Panc1 (cell line): ENCODE results near the gene ASXL3. TPM values are rescaled to one million over a fixed set of nuclear protein-coding genes. Genes with fewer than 3 reads are reported as not detected.

Experiments
- ATAC-seq: fragments of 200-7000 bp; cut with Tn5 transposase; 2 replicates; pipeline ENCODE4 v1.9.1; 2020; ENCODE audit warnings: mild to moderate bottlenecking, moderate library complexity
- BruUV-seq: library from RNA; stranded (reverse); fragments of 400-500 nt; replicated peaks from 2 replicates; lab custom pipeline; 2021; lab: Mats Ljungman, UMichigan
- CTCF ChIA-PET: fragments of 300-600 bp; sonication (Branson Sonifier 250); formaldehyde crosslinking; loops from one replicate; lab custom pipeline; 2022; ENCODE audit warnings: antibody characterized with exemption; lab: Charles Lee
- POLR2A ChIA-PET: fragments of 300-600 bp; sonication (Branson Sonifier 250); formaldehyde crosslinking; loops from one replicate; lab custom pipeline; 2022; ENCODE audit warnings: antibody characterized with exemption; lab: Charles Lee
- DNase-seq: peaks from one replicate; pipeline ENCODE4 v3.0.0-alpha.2; 2010; ENCODE audit warnings: low read depth, low spot score
- H3K27ac ChIP-seq: 2 replicates; pipeline ENCODE4 v1.5.1; 2011; ENCODE audit warnings: mild to moderate bottlenecking, low read length, inconsistent platforms
- H3K27me3 ChIP-seq: fragments of 200-500 bp; sonication (Bioruptor generic); 2 replicates; pipeline ENCODE4 v1.6.0; 2014; ENCODE audit warnings: low read length, inconsistent platforms; ENCODE audit not compliant: control insufficient read depth, insufficient read depth
- H3K36me3 ChIP-seq: fragments of 200-500 bp; sonication (Bioruptor generic); 2 replicates; pipeline ENCODE4 v1.5.1; 2014; ENCODE audit warnings: inconsistent platforms, mild to moderate bottlenecking, low read length, moderate library complexity; ENCODE audit not compliant: control insufficient read depth, insufficient read depth
- H3K4me1 ChIP-seq: 2 replicates; pipeline ENCODE4 v1.5.1; 2011; ENCODE audit warnings: inconsistent platforms, mild to moderate bottlenecking, low read length, moderate library complexity; ENCODE audit not compliant: control insufficient read depth, insufficient read depth
- H3K4me3 ChIP-seq, 2 experiments: 2 replicates each; pipeline ENCODE4 v1.5.1; 2011 to 2012; ENCODE audit warnings: low read depth in 2 of 2, low read length in 2 of 2, mild to moderate bottlenecking in 2 of 2, inconsistent platforms in 1 of 2, moderate library complexity in 1 of 2
- H3K9me3 ChIP-seq: fragments of 200-500 bp; sonication (Bioruptor generic); 2 replicates; pipeline ENCODE4 v1.5.1; 2014; ENCODE audit warnings: low read depth, mild to moderate bottlenecking, inconsistent platforms, low read length, moderate library complexity; ENCODE audit not compliant: control insufficient read depth, insufficient read depth
- CTCF ChIP-seq: fragments of 450-650 bp; IDR thresholded peaks from 2 replicates; pipeline ENCODE4 v1.5.1; 2017; ENCODE audit warnings: mild to moderate bottlenecking
- POLR2AphosphoS5 ChIP-seq: IDR thresholded peaks from 2 replicates; pipeline ENCODE4 v1.6.1; 2012; ENCODE audit warnings: mild to moderate bottlenecking, low read depth, low read length, moderate library complexity
- SIN3A ChIP-seq: IDR thresholded peaks from 2 replicates; pipeline ENCODE4 v1.6.1; 2012; ENCODE audit warnings: low read depth, mild to moderate bottlenecking, low read length, moderate library complexity, borderline replicate concordance; ENCODE audit not compliant: insufficient read depth
- TCF7L2 ChIP-seq: IDR thresholded peaks from 2 replicates; pipeline ENCODE4 v1.6.1; 2011; ENCODE audit warnings: mild to moderate bottlenecking, low read depth, low read length, inconsistent platforms
- in situ Hi-C: cut with HindIII; loops from 2 replicates; pipeline ENCODE4 v1.10.0; 2016; ENCODE audit warnings: low sequenced_read_pairs, low pct_unique_long_range_greater_than_20kb
- intact Hi-C: fragments of 100-400 bp; cut with micrococcal nuclease; formaldehyde crosslinking; loops from one replicate; pipeline ENCODE4 v1.10.0; 2022; ENCODE audit not compliant: unreplicated experiment
- total RNA-seq: library from RNA; stranded (reverse); gene quantifications from one replicate; pipeline ENCODE4 v1.2.1, GENCODE V29; 2021; ENCODE audit not compliant: unreplicated experiment
- TF ChIP-seq, protein P1 (sequence below), 2 experiments: IDR thresholded peaks; 2 replicates each; pipeline ENCODE4 v1.6.1; 2011 to 2012; ENCODE audit warnings: low read depth in 2 of 2, control low read depth in 1 of 2, low read length in 1 of 2, mild to moderate bottlenecking in 1 of 2, moderate library complexity in 1 of 2; ENCODE audit not compliant: insufficient read depth in 1 of 2

Gene ASXL3
- total RNA-seq, 1 experiment from 2014 or later, result 0.74 TPM

DNA sequence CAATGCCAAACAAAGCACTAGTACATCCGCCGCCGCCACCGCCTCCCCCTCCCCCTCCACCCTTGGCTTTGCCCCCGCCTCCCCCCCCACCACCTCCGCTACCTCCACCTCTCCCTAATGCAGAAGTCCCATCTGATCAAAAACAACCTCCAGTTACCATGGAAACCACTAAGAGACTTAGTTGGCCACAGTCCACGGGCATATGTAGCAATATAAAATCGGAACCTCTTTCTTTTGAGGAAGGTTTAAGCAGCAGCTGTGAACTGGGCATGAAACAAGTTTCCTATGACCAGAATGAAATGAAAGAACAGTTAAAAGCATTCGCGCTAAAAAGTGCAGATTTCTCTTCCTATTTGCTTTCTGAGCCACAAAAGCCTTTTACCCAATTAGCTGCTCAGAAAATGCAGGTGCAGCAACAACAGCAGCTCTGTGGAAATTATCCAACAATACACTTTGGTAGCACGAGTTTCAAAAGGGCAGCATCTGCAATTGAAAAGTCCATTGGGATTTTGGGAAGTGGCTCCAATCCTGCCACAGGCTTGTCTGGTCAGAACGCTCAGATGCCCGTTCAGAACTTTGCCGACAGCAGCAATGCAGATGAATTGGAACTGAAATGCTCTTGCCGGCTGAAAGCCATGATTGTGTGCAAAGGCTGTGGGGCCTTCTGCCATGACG is 168.0 kb downstream of the ASXL3 start:
- no peak overlapping the region for H3K4me3 ChIP-seq
- H3K36me3 ChIP-seq, result no peaks in the 10 kb centered on the region
- in situ Hi-C loops, result no loop called here
- intact Hi-C loops, result no loop called here
- no peak for ATAC-seq
- POLR2A ChIA-PET, result no interaction called here
- no peaks in the 10 kb centered on the region for H3K4me1 ChIP-seq
- no peaks in the 10 kb centered on the region for H3K9me3 ChIP-seq
- H3K27me3 ChIP-seq, result no peaks in the 10 kb centered on the region
- CTCF ChIA-PET, result no interaction called here
- no TSS peak for BruUV-seq
- H3K27ac ChIP-seq, result no peak overlapping the region
- DNase-seq, result no peak
- no peak for TF ChIP-seq SIN3A
- TF ChIP-seq, protein P1, sequence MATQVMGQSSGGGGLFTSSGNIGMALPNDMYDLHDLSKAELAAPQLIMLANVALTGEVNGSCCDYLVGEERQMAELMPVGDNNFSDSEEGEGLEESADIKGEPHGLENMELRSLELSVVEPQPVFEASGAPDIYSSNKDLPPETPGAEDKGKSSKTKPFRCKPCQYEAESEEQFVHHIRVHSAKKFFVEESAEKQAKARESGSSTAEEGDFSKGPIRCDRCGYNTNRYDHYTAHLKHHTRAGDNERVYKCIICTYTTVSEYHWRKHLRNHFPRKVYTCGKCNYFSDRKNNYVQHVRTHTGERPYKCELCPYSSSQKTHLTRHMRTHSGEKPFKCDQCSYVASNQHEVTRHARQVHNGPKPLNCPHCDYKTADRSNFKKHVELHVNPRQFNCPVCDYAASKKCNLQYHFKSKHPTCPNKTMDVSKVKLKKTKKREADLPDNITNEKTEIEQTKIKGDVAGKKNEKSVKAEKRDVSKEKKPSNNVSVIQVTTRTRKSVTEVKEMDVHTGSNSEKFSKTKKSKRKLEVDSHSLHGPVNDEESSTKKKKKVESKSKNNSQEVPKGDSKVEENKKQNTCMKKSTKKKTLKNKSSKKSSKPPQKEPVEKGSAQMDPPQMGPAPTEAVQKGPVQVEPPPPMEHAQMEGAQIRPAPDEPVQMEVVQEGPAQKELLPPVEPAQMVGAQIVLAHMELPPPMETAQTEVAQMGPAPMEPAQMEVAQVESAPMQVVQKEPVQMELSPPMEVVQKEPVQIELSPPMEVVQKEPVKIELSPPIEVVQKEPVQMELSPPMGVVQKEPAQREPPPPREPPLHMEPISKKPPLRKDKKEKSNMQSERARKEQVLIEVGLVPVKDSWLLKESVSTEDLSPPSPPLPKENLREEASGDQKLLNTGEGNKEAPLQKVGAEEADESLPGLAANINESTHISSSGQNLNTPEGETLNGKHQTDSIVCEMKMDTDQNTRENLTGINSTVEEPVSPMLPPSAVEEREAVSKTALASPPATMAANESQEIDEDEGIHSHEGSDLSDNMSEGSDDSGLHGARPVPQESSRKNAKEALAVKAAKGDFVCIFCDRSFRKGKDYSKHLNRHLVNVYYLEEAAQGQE (IDR thresholded peaks at IDR 0.05; ENCODE audit: insufficient read depth in 1 of 2, low read depth in 2 of 2, low read length in 1 of 2), result no peak
- no peak for TF ChIP-seq CTCF
- TF ChIP-seq TCF7L2, result no peak
- no peak for TF ChIP-seq POLR2AphosphoS5

DNA sequence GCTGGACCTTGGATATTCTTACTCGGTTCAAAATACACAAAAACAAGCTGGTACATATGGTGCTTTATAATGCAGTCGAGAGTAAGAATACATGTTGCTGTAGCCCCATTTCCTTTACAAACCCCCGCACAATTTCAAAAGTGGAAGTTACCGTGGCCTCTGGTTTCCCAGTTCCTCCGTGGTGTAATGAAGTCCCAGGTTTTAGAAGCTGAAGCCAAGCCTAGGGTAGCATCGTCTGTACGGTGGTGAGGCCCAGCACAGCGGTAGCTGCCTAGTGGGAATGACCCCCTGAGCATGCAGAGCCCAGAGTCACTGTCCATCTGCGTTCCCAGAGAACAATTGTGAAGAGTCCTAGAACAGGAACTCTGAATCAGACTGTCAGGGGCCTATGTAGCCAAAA is 171.8 kb downstream of the ASXL3 start:
- CTCF ChIA-PET, result interaction anchor here (0.7 kb wide), 1 partner anchor 459 kb away, joined by 3 read pairs; no protein-coding TSS in a partner anchor
- POLR2A ChIA-PET, result no interaction called here
- H3K27ac ChIP-seq, result no peak overlapping the region
- in situ Hi-C loops, result no loop called here
- no peak for DNase-seq
- intact Hi-C loops, result no loop called here
- no TSS peak for BruUV-seq
- H3K4me3 ChIP-seq, result no peak overlapping the region
- no peaks in the 10 kb centered on the region for H3K36me3 ChIP-seq
- ATAC-seq, result no peak
- no peak for TF ChIP-seq SIN3A
- TF ChIP-seq CTCF, result no peak
- TF ChIP-seq TCF7L2, result no peak
- TF ChIP-seq POLR2AphosphoS5, result no peak
- TF ChIP-seq, protein P1 (IDR thresholded peaks at IDR 0.05; ENCODE audit: insufficient read depth in 1 of 2, low read depth in 2 of 2, low read length in 1 of 2), result no peak
- H3K27me3 ChIP-seq, result no peaks in the 10 kb centered on the region
- H3K4me1 ChIP-seq, result no peaks in the 10 kb centered on the region
- no peaks in the 10 kb centered on the region for H3K9me3 ChIP-seq
